Measurements from ENCODE around the gene ADCY9.

ADCY9 gene

DNA sequence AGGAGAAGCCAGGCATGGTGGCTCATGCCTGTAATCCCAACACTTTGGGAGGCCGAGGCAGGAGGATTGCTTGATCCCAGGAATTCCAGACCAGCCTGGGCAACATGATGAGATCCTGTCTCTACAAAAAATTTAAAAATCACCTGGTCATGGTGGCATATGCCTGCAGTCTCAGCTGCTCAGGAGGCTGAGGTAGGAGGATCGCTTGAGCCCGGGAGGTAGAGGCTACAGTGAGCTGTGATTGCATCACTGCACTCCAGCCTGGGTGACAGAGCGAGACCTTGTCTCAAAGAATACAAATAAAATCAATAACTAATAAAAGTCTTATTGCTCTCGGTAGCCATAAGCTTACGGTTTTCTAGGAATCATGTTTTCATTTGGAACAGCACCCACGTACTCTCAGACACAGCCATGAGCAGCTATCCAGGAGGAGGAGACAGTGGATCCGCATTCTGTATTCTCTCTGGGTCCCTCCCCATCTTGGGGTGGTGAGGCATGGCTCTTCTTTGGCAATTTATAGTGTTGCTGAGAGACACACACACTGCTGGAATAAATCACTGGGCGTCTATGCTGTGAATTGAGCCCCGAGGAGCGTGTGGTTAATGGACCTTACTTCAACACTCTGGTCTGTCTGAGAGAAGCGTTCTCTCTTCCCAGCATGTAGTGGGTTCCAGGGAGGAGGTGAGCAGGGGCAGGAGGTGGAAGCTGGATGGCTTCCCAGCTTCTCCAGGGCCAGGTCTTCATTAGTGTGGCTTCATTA lies 8.5 kb upstream of the ADCY9 start:
- no peaks in the 10 kb centered on the region for H3K4me1 ChIP-seq (ENCODE audit: control insufficient read depth, insufficient read depth, low read length)
- no peaks in the 10 kb centered on the region for H3K36me3 ChIP-seq (ENCODE audit: control insufficient read depth in 2 of 2, insufficient read depth in 1 of 2, low read length in 2 of 2)
- ChIA-PET POLR2A (no interaction called here), CTCF (interaction anchor here (0.5 to 1.5 kb wide), 3 partner anchors 129 to 225 kb away, joined by 3 to 5 read pairs (median 3); no protein-coding TSS in a partner anchor)
- H3K4me3 ChIP-seq (ENCODE audit: low read depth, low read length): no peak overlapping the region
- no peak for TF ChIP-seq MYNN (tag by site-specific recombination; IDR thresholded peaks at IDR 0.05; ENCODE audit: borderline replicate concordance)
- no peak for TF ChIP-seq ZNF600 (tag by site-specific recombination; IDR thresholded peaks at IDR 0.05)
- TF ChIP-seq, protein P1, sequence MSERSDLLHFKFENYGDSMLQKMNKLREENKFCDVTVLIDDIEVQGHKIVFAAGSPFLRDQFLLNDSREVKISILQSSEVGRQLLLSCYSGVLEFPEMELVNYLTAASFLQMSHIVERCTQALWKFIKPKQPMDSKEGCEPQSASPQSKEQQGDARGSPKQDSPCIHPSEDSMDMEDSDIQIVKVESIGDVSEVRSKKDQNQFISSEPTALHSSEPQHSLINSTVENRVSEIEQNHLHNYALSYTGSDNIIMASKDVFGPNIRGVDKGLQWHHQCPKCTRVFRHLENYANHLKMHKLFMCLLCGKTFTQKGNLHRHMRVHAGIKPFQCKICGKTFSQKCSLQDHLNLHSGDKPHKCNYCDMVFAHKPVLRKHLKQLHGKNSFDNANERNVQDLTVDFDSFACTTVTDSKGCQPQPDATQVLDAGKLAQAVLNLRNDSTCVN (tag by site-specific recombination; optimal IDR thresholded peaks at IDR 0.05): no peak
- no peak overlapping the region for H3K27ac ChIP-seq (ENCODE audit: extremely low read depth, low read depth, low read length)
- H3K9me3 ChIP-seq (ENCODE audit: control insufficient read depth, insufficient read depth, low read depth, low read length): no peaks in the 10 kb centered on the region

- ChIA-PET POLR2A (no interaction called here), CTCF (no interaction called here)
- Histone ChIP-seq H3K4me3 (ENCODE audit: low read depth, low read length) (no peak overlapping the region), H3K9me3 (ENCODE audit: control insufficient read depth, insufficient read depth, low read depth, low read length) (no peaks in the 10 kb centered on the region), H3K4me1 (ENCODE audit: control insufficient read depth, insufficient read depth, low read length) (no peaks in the 10 kb centered on the region), H3K36me3 (ENCODE audit: control insufficient read depth in 2 of 2, insufficient read depth in 1 of 2, low read length in 2 of 2) (no peaks in the 10 kb centered on the region), H3K27ac (ENCODE audit: extremely low read depth, low read depth, low read length) (no peak overlapping the region)
- TF ChIP-seq ZNF335 (tag by site-specific recombination; conservative IDR thresholded peaks at IDR 0.05) (no peak), ZNF704 (tag by site-specific recombination; IDR thresholded peaks at IDR 0.05) (no peak), MZF1 (tag by site-specific recombination; IDR thresholded peaks at IDR 0.05; ENCODE audit: borderline replicate concordance) (no peak), GLIS1 (tag by site-specific recombination; IDR thresholded peaks at IDR 0.05) (no peak), ZNF423 (tag by site-specific recombination; IDR thresholded peaks at IDR 0.05) (no peak), ZNF560 (tag by site-specific recombination; IDR thresholded peaks at IDR 0.05; ENCODE audit: borderline replicate concordance) (no peak)
- TF ChIP-seq, protein P2, sequence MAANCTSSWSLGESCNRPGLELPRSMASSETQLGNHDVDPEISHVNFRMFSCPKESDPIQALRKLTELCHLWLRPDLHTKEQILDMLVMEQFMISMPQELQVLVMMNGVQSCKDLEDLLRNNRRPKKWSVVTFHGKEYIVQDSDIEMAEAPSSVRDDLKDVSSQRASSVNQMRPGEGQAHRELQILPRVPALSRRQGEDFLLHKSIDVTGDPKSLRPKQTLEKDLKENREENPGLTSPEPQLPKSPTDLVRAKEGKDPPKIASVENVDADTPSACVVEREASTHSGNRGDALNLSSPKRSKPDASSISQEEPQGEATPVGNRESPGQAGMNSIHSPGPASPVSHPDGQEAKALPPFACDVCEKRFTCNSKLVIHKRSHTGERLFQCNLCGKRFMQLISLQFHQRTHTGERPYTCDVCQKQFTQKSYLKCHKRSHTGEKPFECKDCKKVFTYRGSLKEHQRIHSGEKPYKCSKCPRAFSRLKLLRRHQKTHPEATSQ (tag by site-specific recombination; IDR thresholded peaks at IDR 0.05): no peak
Observed at GRCh38 chr16:4123616-4124300, 7.5 kb upstream of the ADCY9 start.

DNA sequence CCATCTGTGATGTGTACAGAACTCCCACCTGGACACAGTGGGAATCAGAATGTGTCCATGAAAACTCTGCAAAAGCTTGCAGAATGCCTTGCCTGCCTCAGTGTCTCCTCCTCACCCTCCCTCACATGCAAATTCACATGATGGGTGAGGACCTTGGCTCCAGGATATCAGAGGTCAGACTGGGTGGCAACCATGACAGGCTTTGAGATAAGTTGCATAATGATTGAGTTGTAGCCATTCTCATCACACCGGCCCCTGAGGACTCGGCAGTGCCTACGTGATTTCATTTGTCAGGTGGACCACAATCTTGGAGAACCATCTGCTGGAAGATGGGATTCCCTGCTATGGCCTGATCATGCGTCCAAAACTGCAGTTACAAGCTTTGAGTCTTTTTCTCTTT lies 3.9 kb upstream of the ADCY9 start:
- Histone ChIP-seq H3K36me3 (ENCODE audit: control insufficient read depth in 2 of 2, insufficient read depth in 1 of 2, low read length in 2 of 2) (no peaks in the 10 kb centered on the region), H3K4me1 (ENCODE audit: control insufficient read depth, insufficient read depth, low read length) (peaks cover 2% of the 10 kb centered on the region; the same call in 1 of the 2 replicates), H3K4me3 (ENCODE audit: low read depth, low read length) (no peak overlapping the region), H3K9me3 (ENCODE audit: control insufficient read depth, insufficient read depth, low read depth, low read length) (no peaks in the 10 kb centered on the region), H3K27ac (ENCODE audit: extremely low read depth, low read depth, low read length) (no peak overlapping the region)
- CTCF ChIA-PET: interaction anchor here (1.0 to 1.1 kb wide), 2 partner anchors 134 to 137 kb away, joined by 3 to 4 read pairs; no protein-coding TSS in a partner anchor
- TF ChIP-seq ZNF10 (tag by site-specific recombination; IDR thresholded peaks at IDR 0.05) (peak; percentile 64), ZBTB21 (tag by site-specific recombination; IDR thresholded peaks at IDR 0.05) (no peak), ZNF660 (tag by site-specific recombination; IDR thresholded peaks at IDR 0.05) (no peak)
- POLR2A ChIA-PET: no interaction called here
